K562 (cell line): ENCODE data around the gene GRID2IP. TPM values are rescaled to one million over a fixed set of nuclear protein-coding genes. Genes with fewer than 3 reads are reported as not detected.
A peak's percentile ranks its signal among the peaks of the same experiment; 100 is the strongest.

ENCODE experiments used
- ATAC-seq: fragments of 200-7000 bp; cut with Tn5 transposase; 3 replicates; pipeline ENCODE4 v1.9.1; 2020; ENCODE audit warnings: moderate library complexity
- BruUV-seq: library from RNA; stranded (reverse); fragments of 400-500 nt; replicated peaks from 2 replicates; lab custom pipeline; 2021; lab: Mats Ljungman, UMichigan
- CTCF ChIA-PET: fragments of 300-600 bp; formaldehyde crosslinking; extraction: SDS; loops from one replicate; lab custom pipeline; 2021; ENCODE audit warnings: low intra/inter-chr PET ratio; lab: Yijun Ruan, JAX
- POLR2A ChIA-PET: fragments of 300-600, 350-650 bp; sonication (Branson Sonifier 250); formaldehyde crosslinking; extraction: SDS; loops from one replicate; lab custom pipeline; 2021; ENCODE audit warnings: antibody characterized with exemption, inconsistent platforms; lab: Yijun Ruan, JAX
- DNase-seq, 4 experiments: peaks; one replicate each; pipeline versions ENCODE4 v3.0.0 to v3.0.0-alpha.2; 2011 to 2018; ENCODE audit warnings: low spot score in 3 of 4, mixed read lengths in 3 of 4; ENCODE audit errors: extremely low read depth in 1 of 4
- FAIRE-seq: peaks from 2 replicates; lab custom pipeline; 2011; peaks lifted over from hg19 to GRCh38; lab: Jason Lieb, UNC
- H2AFZ ChIP-seq: 2 replicates; pipeline ENCODE4 v1.6.0; 2011; ENCODE audit warnings: low read depth, low read length, control low read depth, inconsistent platforms
- H3K27ac ChIP-seq: fragments of 200-600 bp; 3 replicates; pipeline ENCODE4 v1.8.0; 2011; ENCODE audit warnings: low read depth, mild to moderate bottlenecking, control low read depth, inconsistent platforms, low read length, moderate library complexity, mixed read lengths; ENCODE audit errors: extremely low read depth
- H3K27me3 ChIP-seq, 2 experiments: fragments of 300-600 bp in 1 of 2; 2 replicates in 1 of 2; 3 replicates in 1 of 2; pipeline versions ENCODE4 v1.6.0 to v1.8.0; 2011; ENCODE audit warnings: inconsistent platforms in 2 of 2, low read length in 2 of 2, mild to moderate bottlenecking in 1 of 2, mixed read lengths in 1 of 2, moderate library complexity in 1 of 2; ENCODE audit not compliant: control insufficient read depth in 2 of 2, insufficient read depth in 2 of 2
- H3K36me3 ChIP-seq: fragments of 300-600 bp; 3 replicates; pipeline ENCODE4 v1.8.0; 2011; ENCODE audit warnings: mild to moderate bottlenecking, low read length, inconsistent platforms; ENCODE audit not compliant: control insufficient read depth, insufficient read depth
- H3K4me1 ChIP-seq, 2 experiments: fragments of 200-600 bp in 1 of 2; replicated peaks in 1 of 2; 2 replicates in 1 of 2; 3 replicates in 1 of 2; pipeline versions ENCODE4 v1.5.1 to v1.8.0; 2011; ENCODE audit warnings: inconsistent platforms in 2 of 2, low read length in 2 of 2, mild to moderate bottlenecking in 1 of 2, mixed read lengths in 1 of 2, moderate library complexity in 1 of 2; ENCODE audit not compliant: control insufficient read depth in 2 of 2, insufficient read depth in 2 of 2
- H3K4me2 ChIP-seq: 2 replicates; pipeline ENCODE4 v1.6.1; 2011; ENCODE audit warnings: low read length, control low read depth, inconsistent platforms, mixed read lengths; ENCODE audit not compliant: insufficient read depth
- H3K4me3 ChIP-seq: fragments of 200-600 bp; sonication (generic), shearing (Covaris generic); 2 replicates; pipeline ENCODE4 v1.5.1; 2016; ENCODE audit warnings: control low read depth, inconsistent platforms
- H3K79me2 ChIP-seq: fragments of 200-600 bp; 3 replicates; pipeline ENCODE4 v1.8.0; 2011; ENCODE audit warnings: low read length, inconsistent platforms; ENCODE audit not compliant: control insufficient read depth, insufficient read depth
- H3K9ac ChIP-seq, 2 experiments: 2 replicates each; pipeline versions ENCODE4 v1.6.0 to v1.6.1; 2011; ENCODE audit warnings: low read depth in 2 of 2, low read length in 2 of 2, control low read depth in 1 of 2, inconsistent platforms in 1 of 2, mild to moderate bottlenecking in 1 of 2, mixed read lengths in 1 of 2; ENCODE audit not compliant: insufficient read depth in 1 of 2
- H3K9me1 ChIP-seq: one replicate; pipeline ENCODE4 v1.6.0; 2011; ENCODE audit warnings: inconsistent platforms, mild to moderate bottlenecking, low read length, moderate library complexity; ENCODE audit not compliant: control insufficient read depth, insufficient read depth
- H3K9me3 ChIP-seq: replicated peaks from 2 replicates; pipeline ENCODE4 v1.5.1; 2011; ENCODE audit warnings: low read depth, low read length, inconsistent platforms; ENCODE audit not compliant: control insufficient read depth, insufficient read depth
- H4K20me1 ChIP-seq: replicated peaks from 2 replicates; pipeline ENCODE4 v1.6.1; 2011; ENCODE audit warnings: low read length, inconsistent platforms, mixed read lengths; ENCODE audit not compliant: control insufficient read depth, insufficient read depth
- BMI1 ChIP-seq: fragments of 150-350 bp; IDR thresholded peaks from 2 replicates; pipeline ENCODE4 v1.6.1; 2014; ENCODE audit warnings: low read length
- CHD4 ChIP-seq: fragments of 200-600 bp; sonication (generic); IDR thresholded peaks from 3 replicates; pipeline ENCODE4 v1.6.1; 2012; ENCODE audit warnings: low read depth, mild to moderate bottlenecking, mixed read lengths, low read length, inconsistent platforms; ENCODE audit not compliant: insufficient read depth, insufficient replicate concordance, poor library complexity, severe bottlenecking
- DDX20 ChIP-seq: fragments of 450-650 bp; IDR thresholded peaks from 2 replicates; pipeline ENCODE4 v1.6.1; 2016; ENCODE audit warnings: missing genetic modification characterization, low read depth, mild to moderate bottlenecking, missing compliant biosample characterization, moderate library complexity
- E2F6 ChIP-seq, 2 experiments: IDR thresholded peaks; 2 replicates each; pipeline ENCODE4 v1.6.1; 2011; ENCODE audit warnings: borderline replicate concordance in 1 of 2, control low read depth in 1 of 2, low read depth in 1 of 2, low read length in 1 of 2, mild to moderate bottlenecking in 1 of 2, mixed read lengths in 1 of 2, moderate library complexity in 1 of 2; ENCODE audit not compliant: insufficient read depth in 1 of 2, insufficient read length in 1 of 2, poor library complexity in 1 of 2, severe bottlenecking in 1 of 2; ENCODE audit errors: extremely low read depth in 1 of 2
- SAFB ChIP-seq: fragments of 200-400 bp; formaldehyde crosslinking; IDR thresholded peaks from 2 replicates; pipeline ENCODE4 v1.6.1; 2017; ENCODE audit warnings: low read depth, low read length, borderline replicate concordance
- ZNF699 ChIP-seq: fragments of 250-450 bp; sonication (Bioruptor Pico); IDR thresholded peaks from 2 replicates; pipeline ENCODE4 v1.8.0; 2021; ENCODE audit warnings: mild to moderate bottlenecking, moderate library complexity; ENCODE audit not compliant: insufficient replicate concordance
- WGBS: fragments of 100-300 bp; shearing (Covaris generic); methylation state at CpG from one replicate; pipeline ENCODE4 v1.1.6; 2016; ENCODE audit warnings: low coverage, mixed read lengths; ENCODE audit not compliant: insufficient coverage; ENCODE audit errors: missing lambda C conversion rate; 5-methylcytosine and 5-hydroxymethylcytosine counted together
- in situ Hi-C: fragments of 300-500 bp; cut with MboI; formaldehyde crosslinking; loops from 4 replicates; pipeline ENCODE4 v1.15.0; 2018; ENCODE audit warnings: inconsistent platforms, mixed read lengths
- intact Hi-C: fragments of 100-400 bp; cut with micrococcal nuclease; formaldehyde crosslinking; loops from 2 replicates; pipeline ENCODE4 v1.14.2; 2022
- polyA plus RNA-seq, 8 experiments: library from polyadenylated mRNA; depleted of rRNA in 4 of 8; stranded (reverse) in 5 of 8; unstranded in 3 of 8; fragments of >200 nt; fragmentation: Nextera tagmentation in 2 of 8; fragmentation: Illumina TruSeq in 1 of 8; extraction: Ambion mirVana in 2 of 8; extraction: Trizol in 1 of 8; gene quantifications; 2 replicates each; pipeline versions ENCODE4 v1.2.1 to v1.2.3, GENCODE V29; 2011 to 2014; ENCODE audit warnings: inconsistent platforms in 1 of 8, missing spikeins in 1 of 8
- total RNA-seq, 7 experiments: library from RNA; depleted of rRNA in 6 of 7; stranded (reverse); fragments of >200 nt in 6 of 7; fragmentation: Illumina TruSeq in 2 of 7; extraction: Trizol in 2 of 7; gene quantifications; 2 replicates each; pipeline versions ENCODE4 v1.2.1 to v1.2.3, GENCODE V29; 2011 to 2021; ENCODE audit warnings: low replicate concordance in 1 of 7
- TF ChIP-seq, protein P1 (sequence below): sonication (generic); formaldehyde crosslinking; IDR thresholded peaks from 2 replicates; pipeline ENCODE4 v1.8.0; 2022; ENCODE audit warnings: mild to moderate bottlenecking, missing genetic modification reagents
- TF ChIP-seq, protein P2 (sequence below): sonication (generic); formaldehyde crosslinking; IDR thresholded peaks from 2 replicates; pipeline ENCODE4 v1.8.1; 2023; ENCODE audit warnings: mild to moderate bottlenecking, missing genetic modification reagents

Gene GRID2IP
- total and polyA plus RNA-seq, 9 of the 15 experiments (the other 6 are each of a cell fraction or from before 2014, with no cell fraction given) = not detected

GRCh38 chr7:6510476-6511133, 40.7 kb downstream of the GRID2IP start:
- Histone ChIP-seq H3K9me1 (no peaks in the 10 kb centered on the region), H3K4me1 (peaks cover 6 to 22% of the 10 kb centered on the region in 2 experiments; a peak in 4 of 5 replicates), H3K4me2 (no peak overlapping the region), H3K27me3 (peaks cover 13 to 68% of the 10 kb centered on the region in 2 experiments; a peak in 4 of 5 replicates), H3K9me3 (no peaks in the 10 kb centered on the region), H2AFZ (no peak overlapping the region), H3K4me3 (no peak overlapping the region), H3K79me2 (no peaks in the 10 kb centered on the region), H3K27ac (no peak overlapping the region), H3K36me3 (no peaks in the 10 kb centered on the region), H4K20me1 (no peaks in the 10 kb centered on the region; the same call in 1 of the 2 replicates), H3K9ac (no peak overlapping the region; a peak in 1 of 4 replicates)
- intact Hi-C loops (no loop called here), in situ Hi-C loops (no loop called here)
- WGBS = 20% methylated on average over 26 of the region's 26 CpGs
- no TSS peak for BruUV-seq
- no peak for FAIRE-seq
- ChIA-PET CTCF (no interaction called here), POLR2A (interaction anchor here (0.6 to 0.7 kb wide), 3 partner anchors 13 to 89 kb away, joined by 3 to 4 read pairs (median 3); no protein-coding TSS in a partner anchor)
- ATAC-seq = no peak
- no peak for DNase-seq
- no peak for TF ChIP-seq BMI1
- TF ChIP-seq DDX20 (tag) = no peak
- no peak for TF ChIP-seq SAFB
- TF ChIP-seq CHD4 = no peak
- TF ChIP-seq ZNF699 (CRISPR knock-in tag) = no peak
- TF ChIP-seq, protein P1, sequence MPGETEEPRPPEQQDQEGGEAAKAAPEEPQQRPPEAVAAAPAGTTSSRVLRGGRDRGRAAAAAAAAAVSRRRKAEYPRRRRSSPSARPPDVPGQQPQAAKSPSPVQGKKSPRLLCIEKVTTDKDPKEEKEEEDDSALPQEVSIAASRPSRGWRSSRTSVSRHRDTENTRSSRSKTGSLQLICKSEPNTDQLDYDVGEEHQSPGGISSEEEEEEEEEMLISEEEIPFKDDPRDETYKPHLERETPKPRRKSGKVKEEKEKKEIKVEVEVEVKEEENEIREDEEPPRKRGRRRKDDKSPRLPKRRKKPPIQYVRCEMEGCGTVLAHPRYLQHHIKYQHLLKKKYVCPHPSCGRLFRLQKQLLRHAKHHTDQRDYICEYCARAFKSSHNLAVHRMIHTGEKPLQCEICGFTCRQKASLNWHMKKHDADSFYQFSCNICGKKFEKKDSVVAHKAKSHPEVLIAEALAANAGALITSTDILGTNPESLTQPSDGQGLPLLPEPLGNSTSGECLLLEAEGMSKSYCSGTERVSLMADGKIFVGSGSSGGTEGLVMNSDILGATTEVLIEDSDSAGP = no peak
- TF ChIP-seq E2F6 (IDR thresholded peaks at IDR 0.05; ENCODE audit: borderline replicate concordance in 1 of 2, extremely low read depth in 1 of 2, insufficient read depth in 1 of 2, insufficient read length in 1 of 2, low read depth in 1 of 2, low read length in 1 of 2, poor library complexity in 1 of 2, severe bottlenecking in 1 of 2) = peak in 1 of 2 experiments; percentile 22
- TF ChIP-seq, protein P2, sequence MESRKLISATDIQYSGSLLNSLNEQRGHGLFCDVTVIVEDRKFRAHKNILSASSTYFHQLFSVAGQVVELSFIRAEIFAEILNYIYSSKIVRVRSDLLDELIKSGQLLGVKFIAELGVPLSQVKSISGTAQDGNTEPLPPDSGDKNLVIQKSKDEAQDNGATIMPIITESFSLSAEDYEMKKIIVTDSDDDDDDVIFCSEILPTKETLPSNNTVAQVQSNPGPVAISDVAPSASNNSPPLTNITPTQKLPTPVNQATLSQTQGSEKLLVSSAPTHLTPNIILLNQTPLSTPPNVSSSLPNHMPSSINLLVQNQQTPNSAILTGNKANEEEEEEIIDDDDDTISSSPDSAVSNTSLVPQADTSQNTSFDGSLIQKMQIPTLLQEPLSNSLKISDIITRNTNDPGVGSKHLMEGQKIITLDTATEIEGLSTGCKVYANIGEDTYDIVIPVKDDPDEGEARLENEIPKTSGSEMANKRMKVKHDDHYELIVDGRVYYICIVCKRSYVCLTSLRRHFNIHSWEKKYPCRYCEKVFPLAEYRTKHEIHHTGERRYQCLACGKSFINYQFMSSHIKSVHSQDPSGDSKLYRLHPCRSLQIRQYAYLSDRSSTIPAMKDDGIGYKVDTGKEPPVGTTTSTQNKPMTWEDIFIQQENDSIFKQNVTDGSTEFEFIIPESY (CRISPR knock-in tag) = peak; percentile 41; the same call in 1 of the 2 replicates
